ENCODE data around the gene OSTM1. TPM values are rescaled to one million over a fixed set of nuclear protein-coding genes. Genes with fewer than 3 reads are reported as not detected.

Gene OSTM1
- total and polyA plus RNA-seq, 2 of the 13 experiments (the other 11 are each of a cell fraction or from before 2014, with no cell fraction given): 8.7 to 20.5 TPM

DNA sequence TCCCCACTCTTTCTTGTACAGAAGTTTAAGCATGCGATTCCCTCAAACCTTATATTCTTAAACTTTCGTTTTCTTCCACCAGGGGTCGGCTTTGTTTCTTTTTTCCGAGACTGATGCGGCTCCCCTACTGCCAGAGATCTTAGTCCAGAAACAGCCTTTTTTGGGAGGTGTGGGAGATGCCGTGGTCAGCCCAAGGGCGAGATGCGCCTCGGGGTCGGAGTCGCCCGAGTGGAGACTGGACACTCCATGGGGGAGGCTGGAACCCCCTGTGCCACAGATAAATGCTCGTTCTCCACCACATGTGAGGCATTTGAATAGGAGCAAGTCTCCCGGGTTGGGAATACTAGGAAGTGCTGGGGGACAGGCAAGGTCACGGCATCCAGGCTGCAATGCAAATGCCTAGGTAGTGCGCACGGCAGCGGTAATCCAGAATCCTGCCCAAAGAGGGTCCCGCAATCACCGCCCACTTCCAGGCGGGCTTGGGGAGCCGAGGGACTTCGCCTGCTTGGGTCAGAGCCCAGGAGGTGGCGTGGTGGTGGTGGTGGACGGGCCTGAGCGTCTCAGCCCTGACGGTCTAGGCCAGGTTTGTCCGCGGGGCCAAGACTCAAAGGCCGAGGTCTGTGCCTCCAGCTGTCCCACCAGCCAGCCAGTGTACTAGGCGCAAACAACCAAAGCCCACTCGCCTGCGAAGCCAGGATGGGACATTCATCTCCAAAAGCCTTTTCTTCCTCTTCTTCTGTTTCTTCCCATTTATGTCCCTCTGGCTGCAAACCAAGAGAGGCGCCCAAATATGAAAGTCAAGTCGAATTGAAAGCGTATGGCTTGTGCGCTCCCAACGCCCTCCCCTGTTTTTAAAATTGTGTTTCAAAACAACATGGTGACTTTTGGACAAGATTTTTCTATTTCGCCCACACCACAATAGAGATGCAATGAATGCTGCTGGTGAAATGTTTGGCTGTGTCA is 39.3 kb upstream of the OSTM1 start (continued):
- TF ChIP-seq, protein P1, sequence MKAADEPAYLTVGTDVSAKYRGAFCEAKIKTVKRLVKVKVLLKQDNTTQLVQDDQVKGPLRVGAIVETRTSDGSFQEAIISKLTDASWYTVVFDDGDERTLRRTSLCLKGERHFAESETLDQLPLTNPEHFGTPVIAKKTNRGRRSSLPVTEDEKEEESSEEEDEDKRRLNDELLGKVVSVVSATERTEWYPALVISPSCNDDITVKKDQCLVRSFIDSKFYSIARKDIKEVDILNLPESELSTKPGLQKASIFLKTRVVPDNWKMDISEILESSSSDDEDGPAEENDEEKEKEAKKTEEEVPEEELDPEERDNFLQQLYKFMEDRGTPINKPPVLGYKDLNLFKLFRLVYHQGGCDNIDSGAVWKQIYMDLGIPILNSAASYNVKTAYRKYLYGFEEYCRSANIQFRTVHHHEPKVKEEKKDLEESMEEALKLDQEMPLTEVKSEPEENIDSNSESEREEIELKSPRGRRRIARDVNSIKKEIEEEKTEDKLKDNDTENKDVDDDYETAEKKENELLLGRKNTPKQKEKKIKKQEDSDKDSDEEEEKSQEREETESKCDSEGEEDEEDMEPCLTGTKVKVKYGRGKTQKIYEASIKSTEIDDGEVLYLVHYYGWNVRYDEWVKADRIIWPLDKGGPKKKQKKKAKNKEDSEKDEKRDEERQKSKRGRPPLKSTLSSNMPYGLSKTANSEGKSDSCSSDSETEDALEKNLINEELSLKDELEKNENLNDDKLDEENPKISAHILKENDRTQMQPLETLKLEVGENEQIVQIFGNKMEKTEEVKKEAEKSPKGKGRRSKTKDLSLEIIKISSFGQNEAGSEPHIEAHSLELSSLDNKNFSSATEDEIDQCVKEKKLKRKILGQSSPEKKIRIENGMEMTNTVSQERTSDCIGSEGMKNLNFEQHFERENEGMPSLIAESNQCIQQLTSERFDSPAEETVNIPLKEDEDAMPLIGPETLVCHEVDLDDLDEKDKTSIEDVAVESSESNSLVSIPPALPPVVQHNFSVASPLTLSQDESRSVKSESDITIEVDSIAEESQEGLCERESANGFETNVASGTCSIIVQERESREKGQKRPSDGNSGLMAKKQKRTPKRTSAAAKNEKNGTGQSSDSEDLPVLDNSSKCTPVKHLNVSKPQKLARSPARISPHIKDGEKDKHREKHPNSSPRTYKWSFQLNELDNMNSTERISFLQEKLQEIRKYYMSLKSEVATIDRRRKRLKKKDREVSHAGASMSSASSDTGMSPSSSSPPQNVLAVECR (CRISPR knock-in tag; IDR thresholded peaks at IDR 0.05; ENCODE audit: borderline replicate concordance): peak; percentile 29; the same call in 1 of the 2 replicates
- TF ChIP-seq ZNF274 (CRISPR knock-in tag; IDR thresholded peaks at IDR 0.05) (0 out of 2 replicates have a peak, but pooled peaks have one; percentile 28), ZNF883 (CRISPR knock-in tag; IDR thresholded peaks at IDR 0.05; ENCODE audit: not compliant biosample characterization) (peak; percentile 52), SP1 (IDR thresholded peaks at IDR 0.05) (no peak), SP1 (CRISPR knock-in tag; IDR thresholded peaks at IDR 0.05) (0 out of 2 replicates have a peak, but pooled peaks have one; percentile 16), ZFX (CRISPR knock-in tag; IDR thresholded peaks at IDR 0.05; ENCODE audit: low read depth) (peak; percentile 69), ZNF543 (CRISPR knock-in tag; IDR thresholded peaks at IDR 0.05) (no peak), CAMTA2 (CRISPR knock-in tag; IDR thresholded peaks at IDR 0.05; ENCODE audit: borderline replicate concordance) (0 out of 2 replicates have a peak, but pooled peaks have one; percentile 31), ZNF891 (CRISPR knock-in tag; IDR thresholded peaks at IDR 0.05) (peak; percentile 84), FOXK1 (CRISPR knock-in tag; IDR thresholded peaks at IDR 0.05; ENCODE audit: borderline replicate concordance, low read depth) (0 out of 2 replicates have a peak, but pooled peaks have one; percentile 34), MYNN (CRISPR knock-in tag; IDR thresholded peaks at IDR 0.05; ENCODE audit: low read depth) (no peak), HIVEP1 (CRISPR knock-in tag; IDR thresholded peaks at IDR 0.05) (0 out of 2 replicates have a peak, but pooled peaks have one; percentile 38), SALL1 (CRISPR knock-in tag; IDR thresholded peaks at IDR 0.05) (peak; percentile 44; the same call in 1 of the 2 replicates)
- TF ChIP-seq, protein P2, sequence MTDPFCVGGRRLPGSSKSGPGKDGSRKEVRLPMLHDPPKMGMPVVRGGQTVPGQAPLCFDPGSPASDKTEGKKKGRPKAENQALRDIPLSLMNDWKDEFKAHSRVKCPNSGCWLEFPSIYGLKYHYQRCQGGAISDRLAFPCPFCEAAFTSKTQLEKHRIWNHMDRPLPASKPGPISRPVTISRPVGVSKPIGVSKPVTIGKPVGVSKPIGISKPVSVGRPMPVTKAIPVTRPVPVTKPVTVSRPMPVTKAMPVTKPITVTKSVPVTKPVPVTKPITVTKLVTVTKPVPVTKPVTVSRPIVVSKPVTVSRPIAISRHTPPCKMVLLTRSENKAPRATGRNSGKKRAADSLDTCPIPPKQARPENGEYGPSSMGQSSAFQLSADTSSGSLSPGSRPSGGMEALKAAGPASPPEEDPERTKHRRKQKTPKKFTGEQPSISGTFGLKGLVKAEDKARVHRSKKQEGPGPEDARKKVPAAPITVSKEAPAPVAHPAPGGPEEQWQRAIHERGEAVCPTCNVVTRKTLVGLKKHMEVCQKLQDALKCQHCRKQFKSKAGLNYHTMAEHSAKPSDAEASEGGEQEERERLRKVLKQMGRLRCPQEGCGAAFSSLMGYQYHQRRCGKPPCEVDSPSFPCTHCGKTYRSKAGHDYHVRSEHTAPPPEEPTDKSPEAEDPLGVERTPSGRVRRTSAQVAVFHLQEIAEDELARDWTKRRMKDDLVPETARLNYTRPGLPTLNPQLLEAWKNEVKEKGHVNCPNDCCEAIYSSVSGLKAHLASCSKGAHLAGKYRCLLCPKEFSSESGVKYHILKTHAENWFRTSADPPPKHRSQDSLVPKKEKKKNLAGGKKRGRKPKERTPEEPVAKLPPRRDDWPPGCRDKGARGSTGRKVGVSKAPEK (CRISPR knock-in tag; IDR thresholded peaks at IDR 0.05; ENCODE audit: borderline replicate concordance): 0 out of 2 replicates have a peak, but pooled peaks have one; percentile 37
